Activated T-cell treated with anti-CD3 and anti-CD28 coated beads, Interleukin-2, amount 50 U/mL, for 4 hours (primary cell): ENCODE results near the gene SLC17A7. TPM values are rescaled to one million over a fixed set of nuclear protein-coding genes. Genes with fewer than 3 reads are reported as not detected.

Source experiments
- ATAC-seq, 2 donors: fragments of 200-7000 bp; cut with Tn5 transposase; one replicate each; pipeline ENCODE4 v1.10.0; 2021
- DNase-seq: peaks from one replicate; pipeline ENCODE4 v3.0.0-alpha.2; 2020
- H3K27me3 Mint-ChIP-seq: one replicate; pipeline ENCODE4 v1.8.0; 2021; ENCODE audit warnings: low read depth, mixed read lengths
- H3K36me3 Mint-ChIP-seq: one replicate; pipeline ENCODE4 v1.8.0; 2022; ENCODE audit warnings: mixed read lengths; ENCODE audit not compliant: insufficient read depth
- H3K4me1 Mint-ChIP-seq: one replicate; pipeline ENCODE4 v1.8.0; 2021; ENCODE audit warnings: low read depth, mixed read lengths
- H3K4me3 Mint-ChIP-seq: one replicate; pipeline ENCODE4 v1.8.0; 2021; ENCODE audit warnings: mild to moderate bottlenecking, moderate library complexity, mixed read lengths
- H3K9me3 Mint-ChIP-seq: one replicate; pipeline ENCODE4 v1.8.0; 2021; ENCODE audit warnings: mixed read lengths
- total RNA-seq, 3 donors: library from RNA; stranded (reverse); gene quantifications; one replicate each; pipeline ENCODE4 v1.2.1, GENCODE V29; 2021

SLC17A7 gene
- total RNA-seq, 3 donors from 2014 or later = 0.08 to 0.13 TPM; not detected in 1

GRCh38 chr19:49407079-49407478 is 34.2 kb downstream of the SLC17A7 start:
- Mint-ChIP-seq H3K27me3 (no peaks in the 10 kb centered on the region), H3K4me1 (peaks cover 58% of the 10 kb centered on the region), H3K4me3 (no peak overlapping the region), H3K36me3 (no peaks in the 10 kb centered on the region), H3K9me3 (no peaks in the 10 kb centered on the region)
- DNase-seq (no peak), ATAC-seq (no peak)

DNA sequence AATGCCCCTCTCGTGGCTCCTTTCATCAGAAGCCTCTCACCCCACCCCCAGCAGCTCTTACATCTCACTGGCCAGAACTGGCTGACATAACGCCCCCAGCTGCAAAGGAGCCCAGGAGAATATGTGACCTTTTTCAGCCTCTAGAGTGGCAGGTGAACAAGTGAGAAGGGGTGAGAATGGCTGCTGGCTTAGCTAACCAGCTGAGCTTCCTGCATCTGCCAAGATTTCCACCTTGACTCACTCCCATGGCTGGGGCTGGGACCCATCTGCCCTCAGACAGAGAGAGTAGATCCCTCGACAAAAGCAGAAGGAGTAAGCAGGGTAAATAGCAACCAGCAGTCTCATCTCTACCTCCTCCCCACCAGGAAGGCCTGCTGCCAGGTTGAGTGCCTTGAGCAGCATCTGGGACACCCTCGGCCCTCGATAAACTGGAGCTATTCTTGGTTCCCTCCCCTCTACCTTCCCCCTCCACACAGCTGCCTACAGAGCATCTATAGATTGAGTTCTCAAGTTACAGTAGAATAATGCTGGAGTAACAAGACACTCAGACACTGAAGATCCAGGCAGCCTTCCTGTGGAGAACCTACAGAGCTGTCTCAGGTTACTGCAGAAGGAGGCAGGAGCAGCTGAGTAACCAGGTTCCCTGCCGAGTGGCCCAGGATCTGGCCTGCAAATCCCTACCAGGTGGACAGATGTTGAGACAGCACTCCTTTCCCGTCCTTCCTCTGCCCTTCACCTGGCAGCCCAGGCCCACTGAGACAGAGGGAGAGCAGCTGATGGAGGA is 37.7 kb downstream of the SLC17A7 start:
- no peak overlapping the region for H3K4me3 Mint-ChIP-seq

GRCh38 chr19:49400029-49400428 is 41.3 kb downstream of the SLC17A7 start:
- DNase-seq = no peak
- Mint-ChIP-seq H3K4me3 (no peak overlapping the region), H3K4me1 (peaks cover 22% of the 10 kb centered on the region), H3K9me3 (no peaks in the 10 kb centered on the region), H3K36me3 (no peaks in the 10 kb centered on the region), H3K27me3 (no peaks in the 10 kb centered on the region)
- no peak for ATAC-seq

More for the DNA sequence above, 37.7 kb downstream of the SLC17A7 start:
- Mint-ChIP-seq H3K36me3 (no peaks in the 10 kb centered on the region), H3K9me3 (no peaks in the 10 kb centered on the region), H3K4me1 (peaks cover 32% of the 10 kb centered on the region), H3K27me3 (no peaks in the 10 kb centered on the region)
- DNase-seq = no peak
- ATAC-seq = no peak

DNA sequence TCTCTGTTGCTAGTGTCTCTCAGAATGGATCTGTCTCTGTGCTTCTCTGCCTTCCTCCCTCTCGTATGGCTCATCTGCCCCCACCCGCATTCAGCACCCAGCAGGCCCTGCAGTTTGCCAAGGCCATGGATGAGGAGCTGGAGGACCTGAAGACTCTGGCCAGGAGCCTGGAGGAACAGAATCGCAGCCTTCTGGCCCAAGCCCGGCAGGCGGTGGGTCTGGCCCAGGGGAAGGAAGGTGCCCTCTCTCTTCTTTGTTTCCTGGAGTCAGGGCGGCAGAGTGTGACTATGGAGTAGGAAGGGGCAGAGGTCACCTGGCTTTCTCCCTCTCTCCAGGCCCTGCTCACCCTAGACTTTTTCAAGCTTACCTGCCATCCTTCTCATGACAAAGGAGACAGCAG is 42.4 kb downstream of the SLC17A7 start:
- Mint-ChIP-seq H3K9me3 (no peaks in the 10 kb centered on the region), H3K27me3 (no peaks in the 10 kb centered on the region), H3K4me1 (peaks cover 22% of the 10 kb centered on the region), H3K4me3 (no peak overlapping the region), H3K36me3 (no peaks in the 10 kb centered on the region)
- DNase-seq (no peak), ATAC-seq (no peak)

GRCh38 chr19:49398001-49398615 is 43.2 kb downstream of the SLC17A7 start:
- H3K4me3 Mint-ChIP-seq = no peak overlapping the region
- peaks cover 16% of the 10 kb centered on the region for H3K4me1 Mint-ChIP-seq

DNA sequence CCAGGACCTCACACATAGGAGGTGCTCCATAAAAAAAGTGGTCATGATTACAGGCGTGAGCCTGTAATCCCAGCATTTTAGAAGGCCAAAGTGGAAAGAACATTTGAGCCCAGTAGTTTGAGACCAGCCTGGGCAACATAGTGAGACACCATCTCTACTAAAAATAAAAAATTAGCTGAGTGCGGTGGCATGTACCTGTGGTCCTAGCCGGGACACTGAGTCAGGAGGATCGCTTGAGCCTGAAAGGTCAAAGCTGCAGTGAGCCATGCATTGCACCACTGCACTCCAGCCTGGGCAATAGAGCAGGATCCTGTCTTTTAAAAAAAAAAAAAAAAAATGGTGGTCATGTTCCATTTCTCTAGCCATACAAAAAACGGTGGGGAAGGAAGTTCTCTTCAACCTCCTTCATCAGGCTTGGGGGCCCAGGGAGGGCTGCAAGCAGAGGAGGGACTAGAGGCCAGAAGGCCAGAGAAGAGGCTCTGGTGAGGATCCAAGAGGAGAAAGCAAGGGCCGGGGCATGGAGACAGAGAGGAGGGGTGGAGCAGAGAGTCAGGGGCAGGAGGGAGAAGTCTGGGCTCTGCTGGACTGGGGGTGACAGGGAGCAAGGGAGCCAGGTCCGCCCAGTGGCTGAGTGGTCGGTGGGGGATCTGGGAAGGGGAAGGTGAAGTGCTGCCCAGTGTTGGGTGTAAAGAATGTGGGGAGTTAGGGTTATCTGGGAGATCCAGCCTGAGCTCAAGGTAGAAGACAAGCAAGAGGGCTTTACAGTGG is 44.4 kb downstream of the SLC17A7 start:
- Mint-ChIP-seq H3K27me3 (peaks cover 2% of the 10 kb centered on the region), H3K4me1 (peaks cover 19% of the 10 kb centered on the region), H3K36me3 (no peaks in the 10 kb centered on the region), H3K9me3 (no peaks in the 10 kb centered on the region), H3K4me3 (no peak overlapping the region)
- no peak for ATAC-seq
- DNase-seq = no peak

More at GRCh38 chr19:49398001-49398615, 43.2 kb downstream of the SLC17A7 start:
- DNase-seq (no peak), ATAC-seq (no peak)
- no peaks in the 10 kb centered on the region for H3K27me3 Mint-ChIP-seq
- H3K9me3 Mint-ChIP-seq = no peaks in the 10 kb centered on the region
- H3K36me3 Mint-ChIP-seq = no peaks in the 10 kb centered on the region

GRCh38 chr19:49395581-49396407 is 45.5 kb downstream of the SLC17A7 start:
- H3K4me3 Mint-ChIP-seq = no peak overlapping the region
- no peaks in the 10 kb centered on the region for H3K9me3 Mint-ChIP-seq
- no peaks in the 10 kb centered on the region for H3K36me3 Mint-ChIP-seq
- H3K27me3 Mint-ChIP-seq = peaks cover 2% of the 10 kb centered on the region
- DNase-seq = no peak
- H3K4me1 Mint-ChIP-seq = peaks cover 24% of the 10 kb centered on the region
- no peak for ATAC-seq

GRCh38 chr19:49393881-49394280 is 47.4 kb downstream of the SLC17A7 start:
- H3K9me3 Mint-ChIP-seq = no peaks in the 10 kb centered on the region
- ATAC-seq (no peak), DNase-seq (no peak)
- peaks cover 21% of the 10 kb centered on the region for H3K4me1 Mint-ChIP-seq
- H3K4me3 Mint-ChIP-seq = no peak overlapping the region
- peaks cover 2% of the 10 kb centered on the region for H3K27me3 Mint-ChIP-seq
- H3K36me3 Mint-ChIP-seq = no peaks in the 10 kb centered on the region

- Mint-ChIP-seq H3K36me3 (no peaks in the 10 kb centered on the region), H3K4me3 (no peak overlapping the region), H3K9me3 (no peaks in the 10 kb centered on the region), H3K4me1 (peaks cover 15% of the 10 kb centered on the region), H3K27me3 (peaks cover 2% of the 10 kb centered on the region)
- DNase-seq (peak; percentile 78), ATAC-seq (peak; percentile 87 to 94)
Measured at GRCh38 chr19:49391581-49392399, 49.5 kb downstream of the SLC17A7 start.

- H3K27me3 Mint-ChIP-seq = peaks cover 2% of the 10 kb centered on the region
- no peaks in the 10 kb centered on the region for H3K36me3 Mint-ChIP-seq
- DNase-seq = no peak
- no peak for ATAC-seq
- H3K9me3 Mint-ChIP-seq = no peaks in the 10 kb centered on the region
- peaks cover 15% of the 10 kb centered on the region for H3K4me1 Mint-ChIP-seq
- H3K4me3 Mint-ChIP-seq = no peak overlapping the region
Measured at GRCh38 chr19:49390929-49391359, 50.4 kb downstream of the SLC17A7 start.

DNA sequence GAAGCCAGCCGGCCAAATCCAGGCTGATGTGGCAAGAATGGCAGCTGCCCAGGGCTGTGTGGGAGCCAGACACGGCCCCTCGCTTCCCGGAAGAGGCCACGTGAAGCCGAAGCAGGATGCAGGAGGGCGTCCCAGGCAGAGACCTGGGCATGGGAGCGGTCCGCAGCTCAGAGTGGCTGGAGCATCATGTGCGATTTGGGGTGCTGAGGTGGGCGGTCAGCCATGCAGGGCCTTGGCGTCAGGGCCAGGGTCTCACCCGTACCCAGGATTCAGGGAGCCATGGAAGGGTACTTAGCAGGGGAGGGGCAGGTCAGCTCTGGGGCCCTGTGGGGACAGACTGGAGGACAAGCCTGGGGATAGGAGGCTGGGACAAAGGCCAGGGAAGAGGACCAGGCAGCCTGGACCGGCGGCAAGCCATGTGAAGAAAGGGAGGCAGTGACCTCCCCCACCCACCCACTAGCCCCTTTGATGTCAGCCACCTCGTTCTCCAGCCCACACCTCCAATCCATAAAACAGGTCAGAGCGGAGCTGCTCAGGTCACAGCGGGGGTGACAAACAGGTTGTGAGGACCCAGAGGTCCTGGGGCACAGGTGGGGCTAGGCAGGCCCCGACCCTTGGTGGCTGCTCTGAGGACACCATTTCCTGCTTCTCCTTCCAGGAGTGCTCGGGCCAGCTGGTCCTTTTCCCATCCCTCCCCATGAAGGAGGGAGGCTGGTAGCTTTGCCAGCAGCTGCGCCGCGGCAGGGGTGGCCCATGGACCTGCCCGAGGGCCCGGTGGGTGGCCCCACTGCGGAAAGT is 51.0 kb downstream of the SLC17A7 start:
- H3K27me3 Mint-ChIP-seq = peaks cover 2% of the 10 kb centered on the region
- no peaks in the 10 kb centered on the region for H3K9me3 Mint-ChIP-seq
- no peak overlapping the region for H3K4me3 Mint-ChIP-seq
- ATAC-seq (no peak), DNase-seq (no peak)
- no peaks in the 10 kb centered on the region for H3K36me3 Mint-ChIP-seq
- peaks cover 15% of the 10 kb centered on the region for H3K4me1 Mint-ChIP-seq

DNA sequence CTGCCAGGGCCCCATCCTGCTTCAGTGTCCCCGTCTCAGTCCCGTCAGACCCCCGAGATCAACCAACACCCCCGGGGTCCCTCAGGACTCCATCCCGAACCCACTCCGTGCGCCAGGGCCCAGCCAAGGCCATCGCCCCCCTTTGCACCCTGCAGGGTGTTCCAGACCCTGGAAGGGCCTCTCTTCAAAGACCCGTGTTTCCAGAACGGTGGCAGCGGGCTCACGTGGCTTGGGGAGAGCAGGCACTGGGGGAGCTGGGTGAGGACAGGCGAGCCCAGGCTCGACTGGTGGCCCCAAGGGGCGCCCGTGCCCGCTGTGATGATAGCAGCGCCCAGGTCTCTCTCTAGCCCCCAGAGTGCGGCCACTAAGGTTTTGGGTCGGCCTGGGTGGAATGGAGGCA is 51.9 kb downstream of the SLC17A7 start:
- Mint-ChIP-seq H3K27me3 (peaks cover 2% of the 10 kb centered on the region), H3K9me3 (no peaks in the 10 kb centered on the region), H3K4me3 (no peak overlapping the region), H3K36me3 (no peaks in the 10 kb centered on the region), H3K4me1 (peaks cover 15% of the 10 kb centered on the region)
- no peak for DNase-seq
- ATAC-seq = no peak
